Spleen (tissue), 11 donors: ENCODE data around the gene CFAP157. TPM values are rescaled to one million over a fixed set of nuclear protein-coding genes. Genes with fewer than 3 reads are reported as not detected.
A peak's percentile ranks its signal among the peaks of the same experiment; 100 is the strongest.

ENCODE experiments used
- DNase-seq: peaks from one replicate; pipeline ENCODE4 v3.0.0-alpha.2; 2020
- H3K27ac ChIP-seq, 8 donors: fragments of 200-600 bp; sonication (generic) in 7 of 8; 1 replicate in 4 of 8; 2 replicates in 4 of 8; pipeline versions ENCODE4 v1.5.0 to v1.8.0; 2016 to 2021; ENCODE audit warnings: inconsistent platforms in 4 of 8, mild to moderate bottlenecking in 4 of 8, moderate library complexity in 1 of 8
- H3K27me3 ChIP-seq, 7 donors: fragments of 200-600 bp; sonication (generic) in 6 of 7; replicated peaks in 1 of 7; 1 replicate in 4 of 7; 2 replicates in 3 of 7; pipeline versions ENCODE4 v1.5.0 to v1.8.0; 2016 to 2021; ENCODE audit warnings: inconsistent platforms in 3 of 7, mild to moderate bottlenecking in 1 of 7
- H3K36me3 ChIP-seq, 6 donors: fragments of 200-600 bp; sonication (generic) in 5 of 6; 1 replicate in 4 of 6; 2 replicates in 2 of 6; pipeline versions ENCODE4 v1.5.0 to v1.8.0; 2016 to 2021; ENCODE audit warnings: inconsistent platforms in 2 of 6
- H3K4me1 ChIP-seq, 6 donors: fragments of 200-600 bp; sonication (generic) in 5 of 6; 1 replicate in 3 of 6; 2 replicates in 3 of 6; pipeline versions ENCODE4 v1.5.0 to v1.8.0; 2016 to 2021; ENCODE audit warnings: inconsistent platforms in 3 of 6
- H3K4me3 ChIP-seq, 8 donors: fragments of 200-600 bp; sonication (generic) in 7 of 8; 1 replicate in 4 of 8; 2 replicates in 4 of 8; pipeline versions ENCODE4 v1.5.0 to v1.8.0; 2016 to 2021; ENCODE audit warnings: inconsistent platforms in 4 of 8, mild to moderate bottlenecking in 4 of 8, moderate library complexity in 2 of 8
- H3K9me3 ChIP-seq, 8 donors: fragments of 200-600 bp; sonication (generic) in 7 of 8; 1 replicate in 4 of 8; 2 replicates in 4 of 8; pipeline versions ENCODE4 v1.5.0 to v1.8.0; 2016 to 2021; ENCODE audit warnings: inconsistent platforms in 4 of 8
- POLR2A ChIP-seq, 3 donors: fragments of 450-650 bp; IDR thresholded peaks; one replicate each; pipeline ENCODE4 v1.5.1; 2017; ENCODE audit warnings: antibody characterized with exemption in 3 of 3, mild to moderate bottlenecking in 1 of 3
- POLR2AphosphoS5 ChIP-seq, 3 donors: sonication (generic); formaldehyde crosslinking; IDR thresholded peaks; one replicate each; pipeline ENCODE4 v1.5.1; 2017; ENCODE audit warnings: antibody characterized with exemption in 3 of 3
- WGBS, 5 donors: extraction: QIAGEN DNeasy Blood & Tissue Kit in 3 of 5; methylation state at CpG; one replicate each; pipeline versions ENCODE4 v1.1.5 to v1.1.7; 2013 to 2018; 5-methylcytosine and 5-hydroxymethylcytosine counted together
- intact Hi-C: fragments of 100-400 bp; cut with DNase I; formaldehyde crosslinking; loops from one replicate; pipeline ENCODE4 v1.15.0; 2023; ENCODE audit warnings: low total_unique reads
- polyA plus RNA-seq, 3 donors: library from polyadenylated mRNA; stranded (reverse); fragments of 200-250 nt; gene quantifications; one replicate each; pipeline ENCODE4 v1.2.1, GENCODE V29; 2013
- total RNA-seq, 7 donors: library from RNA; depleted of rRNA in 3 of 7; stranded (reverse); fragments of >200 nt in 3 of 7; fragmentation: NEBNext Ultra II Directional in 4 of 7; extraction: Animal tissue kit (Norgen Biotek cat#: 25700) in 4 of 7; gene quantifications; one replicate each; pipeline versions ENCODE4 v1.1.0 to v1.2.1, GENCODE V29; 2016 to 2021
- TF ChIP-seq, protein P1 (sequence below), 11 experiments: fragments of 200-600 bp in 7 of 11; fragments of 450-650 bp in 4 of 11; sonication (generic) in 4 of 11; IDR thresholded peaks in 8 of 11; conservative IDR thresholded peaks in 3 of 11; 1 replicate in 7 of 11; 2 replicates in 4 of 11; pipeline versions ENCODE4 v1.4.0 to v1.8.0; 2016 to 2021; ENCODE audit warnings: antibody characterized with exemption in 11 of 11, inconsistent platforms in 4 of 11, mild to moderate bottlenecking in 1 of 11
- donor health status: healthy with polysubstance abuse.
- donor health status: DM: no; HTN: no; CAD: no; lungs with moderate emphysema.
- donor health status: DM: no; HTN: no; CAD: no.
- donor health status: Bipolar disorder and iron deficiency.
- donor health status: healthy.
- donor health status: DM: no; HTN: no; CAD: no.
- donor health status: DM: yes; HTN: yes; CAD: no.

Gene CFAP157
- total and polyA plus RNA-seq, 10 donors = 0.09 to 0.21 (median 0.13) TPM; not detected in 3

DNA sequence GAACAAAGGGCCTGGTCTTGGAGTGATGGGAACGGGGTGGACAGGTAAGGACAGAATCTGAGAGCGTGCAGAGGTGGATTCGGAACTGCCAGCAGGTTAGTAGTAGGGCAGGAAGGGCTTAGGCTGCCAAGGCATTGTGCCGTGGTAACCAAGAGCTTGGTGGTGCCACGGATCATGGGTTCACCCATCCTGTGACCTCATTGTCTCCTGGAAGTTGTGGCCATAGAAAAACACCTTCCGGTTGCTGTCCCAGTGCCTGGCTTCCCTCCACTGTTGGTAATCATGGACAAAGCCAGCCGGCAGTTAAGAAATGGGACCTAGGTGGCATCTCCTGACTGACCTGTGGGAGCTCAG, 42.5 kb upstream of the CFAP157 start:
- intact Hi-C loops = no loop called here
- H3K9me3 ChIP-seq = no peaks in the 10 kb centered on the region
- peak overlapping the region in 7 of 8 donors; percentile 16 to 65 (median 53) for H3K27ac ChIP-seq
- H3K36me3 ChIP-seq = peaks cover 0 to 51% (median 7%) of the 10 kb centered on the region in 6 donors
- 65 to 81% (median 79%) methylated on average over 7 of the region's 7 CpGs for WGBS, 5 donors
- peaks cover 0 to 14% (median 2%) of the 10 kb centered on the region in 6 donors for H3K4me1 ChIP-seq
- peak in 1 of 3 donors; percentile 33 for TF ChIP-seq POLR2AphosphoS5 (IDR thresholded peaks at IDR 0.05)
- TF ChIP-seq, protein P1, sequence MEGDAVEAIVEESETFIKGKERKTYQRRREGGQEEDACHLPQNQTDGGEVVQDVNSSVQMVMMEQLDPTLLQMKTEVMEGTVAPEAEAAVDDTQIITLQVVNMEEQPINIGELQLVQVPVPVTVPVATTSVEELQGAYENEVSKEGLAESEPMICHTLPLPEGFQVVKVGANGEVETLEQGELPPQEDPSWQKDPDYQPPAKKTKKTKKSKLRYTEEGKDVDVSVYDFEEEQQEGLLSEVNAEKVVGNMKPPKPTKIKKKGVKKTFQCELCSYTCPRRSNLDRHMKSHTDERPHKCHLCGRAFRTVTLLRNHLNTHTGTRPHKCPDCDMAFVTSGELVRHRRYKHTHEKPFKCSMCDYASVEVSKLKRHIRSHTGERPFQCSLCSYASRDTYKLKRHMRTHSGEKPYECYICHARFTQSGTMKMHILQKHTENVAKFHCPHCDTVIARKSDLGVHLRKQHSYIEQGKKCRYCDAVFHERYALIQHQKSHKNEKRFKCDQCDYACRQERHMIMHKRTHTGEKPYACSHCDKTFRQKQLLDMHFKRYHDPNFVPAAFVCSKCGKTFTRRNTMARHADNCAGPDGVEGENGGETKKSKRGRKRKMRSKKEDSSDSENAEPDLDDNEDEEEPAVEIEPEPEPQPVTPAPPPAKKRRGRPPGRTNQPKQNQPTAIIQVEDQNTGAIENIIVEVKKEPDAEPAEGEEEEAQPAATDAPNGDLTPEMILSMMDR (IDR thresholded peaks at IDR 0.05 in 8 of 11, conservative IDR thresholded peaks at IDR 0.05 in 3 of 11) = no peak
- no peak overlapping the region for H3K4me3 ChIP-seq
- no peaks in the 10 kb centered on the region for H3K27me3 ChIP-seq
- no peak for DNase-seq

DNA sequence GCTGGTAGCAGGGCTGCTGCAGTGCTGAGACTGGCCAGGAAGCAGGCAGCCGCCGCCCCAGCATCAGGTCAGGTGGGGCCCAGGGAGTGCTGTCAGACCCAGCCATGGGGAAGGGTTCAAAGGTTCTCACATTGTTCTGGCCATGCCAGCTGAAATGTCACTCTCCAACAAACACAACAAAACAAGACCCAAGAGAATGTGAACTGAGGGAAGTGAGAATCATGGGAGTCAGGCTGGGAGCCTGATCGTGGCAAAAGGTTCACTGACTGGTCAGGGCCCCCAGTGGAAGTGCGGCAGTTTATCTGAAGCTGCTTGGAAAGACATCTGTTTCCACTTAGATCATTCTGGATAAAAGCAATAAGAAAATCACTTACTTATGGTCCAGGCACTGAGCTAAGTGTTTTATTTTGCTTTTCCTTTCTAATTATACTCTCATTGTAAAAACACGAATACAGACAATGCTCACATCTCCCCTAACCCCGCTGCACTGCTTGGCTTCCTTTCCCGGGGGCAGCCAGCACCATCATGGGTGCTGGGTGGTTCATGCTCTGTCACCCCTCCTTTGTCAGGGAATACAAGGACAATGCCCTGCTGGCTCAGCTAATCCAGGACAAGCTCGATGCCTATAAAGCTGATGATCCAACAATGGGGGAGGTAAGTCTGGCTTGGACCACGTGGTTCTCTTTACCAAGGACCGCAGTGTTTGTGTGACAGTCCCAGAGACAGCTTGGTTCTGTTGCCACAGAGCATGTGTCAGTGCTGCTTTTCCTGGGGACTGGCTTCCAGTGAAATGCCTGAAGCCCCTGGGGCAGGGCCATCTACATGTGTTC, 41.9 kb upstream of the CFAP157 start:
- intact Hi-C loops = no loop called here

DNA sequence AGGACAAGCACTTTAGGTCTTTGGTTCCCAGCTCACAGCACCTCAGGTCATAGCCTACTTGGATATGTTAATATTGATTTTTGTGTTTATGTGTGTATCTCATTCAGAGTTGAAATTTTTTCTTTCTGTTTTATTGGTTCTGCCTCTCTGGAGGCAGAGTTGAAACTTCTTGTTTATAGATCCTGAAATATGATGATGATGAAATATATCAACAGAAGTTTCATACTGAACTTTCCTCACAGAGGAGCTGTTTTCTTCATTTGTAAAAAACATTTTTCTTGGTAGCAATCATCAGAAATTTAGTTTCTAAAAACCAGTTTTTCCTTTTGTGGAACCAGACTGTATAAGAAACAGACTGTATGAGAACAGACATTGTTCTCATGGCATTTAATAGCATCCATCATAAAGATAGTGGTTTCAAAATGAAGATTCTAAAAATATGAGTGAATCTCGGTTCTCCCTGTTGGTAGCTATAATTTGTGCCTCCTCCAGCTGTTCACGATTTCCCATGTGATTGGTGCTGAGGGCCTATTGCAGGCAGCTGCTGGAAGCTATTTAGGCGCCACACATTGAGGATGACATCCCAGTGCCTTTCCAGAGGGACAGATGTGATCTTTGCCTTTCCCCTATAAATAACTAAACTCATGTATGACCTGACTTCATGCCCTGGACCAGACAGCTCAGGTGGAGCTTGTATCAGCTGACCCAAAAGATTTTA, 39.5 kb upstream of the CFAP157 start:
- 68 to 87% (median 77%) methylated on average over 3 of the region's 3 CpGs for WGBS, 5 donors
- Histone ChIP-seq H3K4me3 (no peak overlapping the region), H3K36me3 (peaks cover 0 to 51% (median 7%) of the 10 kb centered on the region in 6 donors), H3K4me1 (peaks cover 0 to 14% (median 2%) of the 10 kb centered on the region in 6 donors), H3K27me3 (no peaks in the 10 kb centered on the region), H3K9me3 (no peaks in the 10 kb centered on the region), H3K27ac (no peak overlapping the region)
- no peak for DNase-seq
- intact Hi-C loops = no loop called here
- TF ChIP-seq POLR2AphosphoS5 (IDR thresholded peaks at IDR 0.05) (no peak), POLR2A (IDR thresholded peaks at IDR 0.05) (no peak)
- TF ChIP-seq, protein P1 (IDR thresholded peaks at IDR 0.05 in 8 of 11, conservative IDR thresholded peaks at IDR 0.05 in 3 of 11) = no peak

More for the DNA sequence above, 41.9 kb upstream of the CFAP157 start:
- H3K27ac ChIP-seq = peak overlapping the region in 7 of 8 donors; percentile 16 to 65 (median 53)
- no peaks in the 10 kb centered on the region for H3K9me3 ChIP-seq
- H3K36me3 ChIP-seq = peaks cover 0 to 46% (median 7%) of the 10 kb centered on the region in 6 donors
- TF ChIP-seq, protein P1 (IDR thresholded peaks at IDR 0.05 in 8 of 11, conservative IDR thresholded peaks at IDR 0.05 in 3 of 11) = no peak
- no peak for TF ChIP-seq POLR2AphosphoS5 (IDR thresholded peaks at IDR 0.05)
- TF ChIP-seq POLR2A (IDR thresholded peaks at IDR 0.05) = no peak
- no peaks in the 10 kb centered on the region for H3K27me3 ChIP-seq
- peaks cover 0 to 14% (median 2%) of the 10 kb centered on the region in 6 donors for H3K4me1 ChIP-seq
- DNase-seq = no peak
- H3K4me3 ChIP-seq = no peak overlapping the region
- 59 to 71% (median 68%) methylated on average over 10 of the region's 10 CpGs for WGBS, 5 donors

DNA sequence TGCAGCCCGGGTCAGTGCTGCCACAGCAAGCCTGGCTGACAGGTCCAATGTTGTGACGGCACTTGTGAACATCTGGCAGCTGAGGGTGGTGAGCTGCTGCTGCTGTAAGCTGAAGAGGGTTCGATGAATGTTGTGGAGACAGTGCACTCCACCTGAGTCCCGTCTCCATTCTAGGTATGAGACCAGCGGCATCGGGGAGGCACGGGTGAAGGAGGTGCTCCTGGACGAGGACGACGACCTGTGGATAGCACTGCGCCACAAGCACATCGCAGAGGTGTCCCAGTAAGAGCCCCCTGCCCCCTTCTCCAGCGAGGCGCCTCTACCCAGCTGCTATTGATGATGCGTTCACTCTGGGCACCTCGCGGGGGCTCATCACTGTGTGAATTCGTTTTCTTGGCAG, 38.9 kb upstream of the CFAP157 start:
- H3K27me3 ChIP-seq = no peaks in the 10 kb centered on the region
- peaks cover 0 to 14% (median 2%) of the 10 kb centered on the region in 6 donors for H3K4me1 ChIP-seq
- intact Hi-C loops = no loop called here
- DNase-seq = no peak
- H3K4me3 ChIP-seq = no peak overlapping the region
- 88 to 96% (median 94%) methylated on average over 18 of the region's 18 CpGs for WGBS, 5 donors
- H3K9me3 ChIP-seq = no peaks in the 10 kb centered on the region
- no peak overlapping the region for H3K27ac ChIP-seq
- H3K36me3 ChIP-seq = peaks cover 0 to 51% (median 8%) of the 10 kb centered on the region in 6 donors
- TF ChIP-seq, protein P1 (IDR thresholded peaks at IDR 0.05 in 8 of 11, conservative IDR thresholded peaks at IDR 0.05 in 3 of 11) = no peak
- TF ChIP-seq POLR2A (IDR thresholded peaks at IDR 0.05) (no peak), POLR2AphosphoS5 (IDR thresholded peaks at IDR 0.05) (no peak)
